ENCODE measurements around the gene SLC36A3. TPM values are rescaled to one million over a fixed set of nuclear protein-coding genes. Genes with fewer than 3 reads are reported as not detected.

Gene SLC36A3
- total RNA-seq, 1 experiment from 2014 or later = not detected

- TF ChIP-seq CTCF (IDR thresholded peaks at IDR 0.05 in 2 of 3, conservative IDR thresholded peaks at IDR 0.05 in 1 of 3; ENCODE audit: borderline replicate concordance in 1 of 3, insufficient read depth in 1 of 3, low read depth in 2 of 3, low read length in 2 of 3) (no peak), EZH2 (IDR thresholded peaks at IDR 0.05) (no peak), SRF (IDR thresholded peaks at IDR 0.05; ENCODE audit: low read depth) (no peak), CEBPB (IDR thresholded peaks at IDR 0.05; ENCODE audit: low read depth) (peak; percentile 71)
These were observed 50.6 kb downstream of the SLC36A3 start, which contains the start of gene GM2A (continued) for GRCh38 chr5:151252762-151253604.

DNA sequence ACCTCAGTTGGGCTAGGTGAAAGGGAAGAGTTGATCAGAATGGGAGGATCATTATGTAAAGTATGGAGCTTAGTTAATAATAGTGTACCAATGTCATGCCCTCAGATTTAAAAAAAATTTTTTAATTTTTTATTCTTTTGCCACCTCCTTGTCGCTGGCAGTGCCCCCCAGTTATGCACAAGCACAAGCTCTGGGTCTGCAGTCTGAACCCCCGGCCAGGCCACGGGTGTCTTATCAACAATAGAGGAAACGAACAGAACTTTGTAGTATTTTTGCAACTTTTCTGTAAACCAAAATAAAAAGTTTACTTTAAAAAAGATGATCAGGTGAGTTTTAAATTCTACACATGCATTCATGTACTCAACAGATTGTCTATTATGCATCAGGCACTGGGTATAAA is 51.9 kb downstream of the SLC36A3 start:
- DNase-seq (ENCODE audit: low read depth, low spot score) = no peak
- H3K9me3 ChIP-seq (ENCODE audit: control insufficient read depth in 1 of 2, insufficient read depth in 1 of 2, low read depth in 1 of 2, low read length in 2 of 2) = no peaks in the 10 kb centered on the region
- no peaks in the 10 kb centered on the region for H3K9me2 ChIP-seq (ENCODE audit: insufficient read depth)
- no peaks in the 10 kb centered on the region for H4K20me1 ChIP-seq (ENCODE audit: insufficient read depth)
- ATAC-seq = no peak
- POLR2A ChIA-PET = interaction anchor here (1.4 to 2.7 kb wide), 3 partner anchors 10 to 520 kb away, joined by 8 to 10 read pairs (median 9); partner anchors contain the start of gene G3BP1
- H3K36me3 ChIP-seq (ENCODE audit: control insufficient read depth in 1 of 2, insufficient read depth in 2 of 2, low read length in 2 of 2) = no peaks in the 10 kb centered on the region
- no peak overlapping the region for H3K4me3 ChIP-seq (replicated peaks in 1 of 2; ENCODE audit: low read depth in 1 of 2, low read length in 2 of 2)
- no peaks in the 10 kb centered on the region for H3K27me3 ChIP-seq (ENCODE audit: insufficient read depth, low read length)
- no peaks in the 10 kb centered on the region for H3K79me2 ChIP-seq (ENCODE audit: insufficient read depth, low read length)
- TF ChIP-seq ELF1 (IDR thresholded peaks at IDR 0.05; ENCODE audit: borderline replicate concordance, low read depth) = no peak
- TF ChIP-seq CEBPB (IDR thresholded peaks at IDR 0.05; ENCODE audit: low read depth) = no peak
- TF ChIP-seq ZFX (IDR thresholded peaks at IDR 0.05) = no peak
- no peak for TF ChIP-seq YY1 (IDR thresholded peaks at IDR 0.05; ENCODE audit: extremely low read depth, insufficient replicate concordance, low read depth, low read length)
- TF ChIP-seq RAD21 (IDR thresholded peaks at IDR 0.05; ENCODE audit: low read depth) = no peak
- TF ChIP-seq JUND (IDR thresholded peaks at IDR 0.05) = no peak
- no peak for TF ChIP-seq EZH2phosphoT487 (IDR thresholded peaks at IDR 0.05; ENCODE audit: borderline replicate concordance)
- no peak for TF ChIP-seq CBX3 (IDR thresholded peaks at IDR 0.05; ENCODE audit: low read depth)
- TF ChIP-seq TCF7L2 (IDR thresholded peaks at IDR 0.05; ENCODE audit: borderline replicate concordance, extremely low read depth, insufficient read depth, insufficient read length) = no peak
- TF ChIP-seq FOSL1 (IDR thresholded peaks at IDR 0.05; ENCODE audit: low read depth) = no peak
- TF ChIP-seq, protein P1, sequence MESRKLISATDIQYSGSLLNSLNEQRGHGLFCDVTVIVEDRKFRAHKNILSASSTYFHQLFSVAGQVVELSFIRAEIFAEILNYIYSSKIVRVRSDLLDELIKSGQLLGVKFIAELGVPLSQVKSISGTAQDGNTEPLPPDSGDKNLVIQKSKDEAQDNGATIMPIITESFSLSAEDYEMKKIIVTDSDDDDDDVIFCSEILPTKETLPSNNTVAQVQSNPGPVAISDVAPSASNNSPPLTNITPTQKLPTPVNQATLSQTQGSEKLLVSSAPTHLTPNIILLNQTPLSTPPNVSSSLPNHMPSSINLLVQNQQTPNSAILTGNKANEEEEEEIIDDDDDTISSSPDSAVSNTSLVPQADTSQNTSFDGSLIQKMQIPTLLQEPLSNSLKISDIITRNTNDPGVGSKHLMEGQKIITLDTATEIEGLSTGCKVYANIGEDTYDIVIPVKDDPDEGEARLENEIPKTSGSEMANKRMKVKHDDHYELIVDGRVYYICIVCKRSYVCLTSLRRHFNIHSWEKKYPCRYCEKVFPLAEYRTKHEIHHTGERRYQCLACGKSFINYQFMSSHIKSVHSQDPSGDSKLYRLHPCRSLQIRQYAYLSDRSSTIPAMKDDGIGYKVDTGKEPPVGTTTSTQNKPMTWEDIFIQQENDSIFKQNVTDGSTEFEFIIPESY (IDR thresholded peaks at IDR 0.05; ENCODE audit: extremely low read depth, insufficient replicate concordance, low read length) = no peak
- TF ChIP-seq EGR1 (IDR thresholded peaks at IDR 0.05; ENCODE audit: low read depth) = no peak
- TF ChIP-seq SRF (IDR thresholded peaks at IDR 0.05; ENCODE audit: low read depth) = no peak
- no peak for TF ChIP-seq ZNF274 (IDR thresholded peaks at IDR 0.05; ENCODE audit: low read depth, low read length)
- no TSS peak for BruUV-seq (replicated peaks)
- H3K4me1 ChIP-seq (ENCODE audit: control insufficient read depth in 1 of 2, insufficient read depth in 2 of 2, low read length in 2 of 2) = peaks cover 3 to 21% of the 10 kb centered on the region in 2 experiments; a peak in 3 of 4 replicates
- peak overlapping the region; percentile 50; the same call in 1 of the 2 replicates for H3K9ac ChIP-seq (ENCODE audit: low read length)
- CTCF ChIA-PET = interaction anchor here (1.5 to 1.9 kb wide), 4 partner anchors 10 to 126 kb away, joined by 3 to 8 read pairs (median 5); no protein-coding TSS in a partner anchor
- H2AFZ ChIP-seq (ENCODE audit: low read depth, low read length, poor library complexity, severe bottlenecking) = peak overlapping the region; percentile 90
- H3K27ac ChIP-seq (ENCODE audit: low read depth, low read length) = no peak overlapping the region
- RAD21 ChIA-PET (ENCODE audit: low non-redundant PET in 1 of 2, low total read pairs in 2 of 2, uncharacterized antibody in 2 of 2, unreplicated experiment in 2 of 2) = interaction anchor here (0.7 to 1.2 kb wide), 2 partner anchors 64 to 283 kb away, joined by 3 read pairs; no protein-coding TSS in a partner anchor
- intact Hi-C loops (cut with micrococcal nuclease) = loop anchor here (10.0 kb wide), 1 partner anchor 493 kb away; no protein-coding TSS in a partner anchor
- peak overlapping the region; percentile 81 for H3K4me2 ChIP-seq (ENCODE audit: low read length)
